Limb (tissue), 2 donors: Measurements from ENCODE around the gene AGAP1.
A peak's percentile ranks its signal among the peaks of the same experiment; 100 is the strongest.

Experiments
- DNase-seq, 2 donors: peaks; one replicate each; pipeline ENCODE4 v3.0.0-alpha.2; 2016; ENCODE audit errors: extremely low spot score in 2 of 2

The AGAP1 gene

GRCh38 chr2:235728800-235729556 is 235.1 kb downstream of the AGAP1 start:
- no peak for DNase-seq

GRCh38 chr2:235729557-235729947 is 235.7 kb downstream of the AGAP1 start:
- no peak for DNase-seq

GRCh38 chr2:235730115-235730514 is 236.3 kb downstream of the AGAP1 start:
- no peak for DNase-seq

GRCh38 chr2:235733761-235734160 is 239.9 kb downstream of the AGAP1 start:
- no peak for DNase-seq

- DNase-seq: no peak
Measured at GRCh38 chr2:235734168-235734567, 240.3 kb downstream of the AGAP1 start.

GRCh38 chr2:235734688-235735231 is 240.9 kb downstream of the AGAP1 start:
- DNase-seq: no peak

GRCh38 chr2:235737396-235737795 is 243.6 kb downstream of the AGAP1 start:
- DNase-seq: no peak

GRCh38 chr2:235737840-235738239 is 244.0 kb downstream of the AGAP1 start:
- no peak for DNase-seq

GRCh38 chr2:235739704-235740415 is 246.0 kb downstream of the AGAP1 start:
- no peak for DNase-seq

- DNase-seq: no peak
Measured at GRCh38 chr2:235740821-235741220, 247.0 kb downstream of the AGAP1 start.

- DNase-seq: no peak
Measured at GRCh38 chr2:235744161-235744560, 250.3 kb downstream of the AGAP1 start.

GRCh38 chr2:235745597-235745996 is 251.8 kb downstream of the AGAP1 start:
- DNase-seq: no peak

GRCh38 chr2:235746257-235746934 is 252.6 kb downstream of the AGAP1 start:
- DNase-seq: peak; percentile 68 to 84

GRCh38 chr2:235747001-235747785 is 253.3 kb downstream of the AGAP1 start:
- no peak for DNase-seq

- no peak for DNase-seq
Measured at GRCh38 chr2:235747786-235748091, 253.9 kb downstream of the AGAP1 start.

GRCh38 chr2:235749121-235749770 is 255.4 kb downstream of the AGAP1 start:
- peak; percentile 45 to 54 for DNase-seq

GRCh38 chr2:235749771-235750160 is 255.9 kb downstream of the AGAP1 start:
- DNase-seq: no peak

GRCh38 chr2:235752846-235753245 is 259.0 kb downstream of the AGAP1 start:
- DNase-seq: no peak

- no peak for DNase-seq
Measured at GRCh38 chr2:235754357-235755207, 260.7 kb downstream of the AGAP1 start.

GRCh38 chr2:235756491-235756890 is 262.6 kb downstream of the AGAP1 start:
- no peak for DNase-seq
